GM23338 (cell line): Measurements from ENCODE around the gene SWT1. TPM values are rescaled to one million over a fixed set of nuclear protein-coding genes. Genes with fewer than 3 reads are reported as not detected.

Source experiments
- ATAC-seq: fragments of 200-7000 bp; cut with Tn5 transposase; 3 replicates; pipeline ENCODE4 v1.9.1; 2020
- DNase-seq: peaks from one replicate; pipeline ENCODE4 v3.0.0-alpha.2; 2015; ENCODE audit warnings: low spot score
- H2AFZ ChIP-seq: fragments of 200-600 bp; sonication (generic); 2 replicates; pipeline ENCODE4 v1.8.0; 2016; ENCODE audit warnings: antibody characterized with exemption, mild to moderate bottlenecking, moderate library complexity
- H3F3A ChIP-seq: fragments of 200-600 bp; sonication (generic); replicated peaks from 2 replicates; pipeline ENCODE4 v1.8.0; 2017; ENCODE audit warnings: antibody characterized with exemption, mixed run types, low read depth
- H3K27ac ChIP-seq: fragments of 200-600 bp; sonication (generic); 2 replicates; pipeline ENCODE4 v1.6.1; 2016; ENCODE audit warnings: low read depth
- H3K27me3 ChIP-seq: fragments of 200-600 bp; sonication (generic); 2 replicates; pipeline ENCODE4 v1.8.0; 2016; ENCODE audit warnings: mild to moderate bottlenecking, mixed run types, moderate library complexity; ENCODE audit not compliant: insufficient read depth
- H3K36me3 ChIP-seq: fragments of 200-600 bp; sonication (generic); 2 replicates; pipeline ENCODE4 v1.8.0; 2016; ENCODE audit warnings: mild to moderate bottlenecking; ENCODE audit not compliant: insufficient read depth
- H3K4me1 ChIP-seq: fragments of 200-600 bp; sonication (generic); 2 replicates; pipeline ENCODE4 v1.8.0; 2016; ENCODE audit warnings: mild to moderate bottlenecking, moderate library complexity; ENCODE audit not compliant: insufficient read depth
- H3K4me2 ChIP-seq: fragments of 200-600 bp; sonication (generic); 2 replicates; pipeline ENCODE4 v1.7.1; 2017; ENCODE audit warnings: mixed run types
- H3K4me3 ChIP-seq: fragments of 200-600 bp; sonication (generic); 2 replicates; pipeline ENCODE4 v1.6.1; 2016; ENCODE audit warnings: mixed run types
- H3K79me2 ChIP-seq: fragments of 200-600 bp; sonication (generic); replicated peaks from 2 replicates; pipeline ENCODE4 v1.8.0; 2017; ENCODE audit warnings: mild to moderate bottlenecking; ENCODE audit not compliant: insufficient read depth
- H3K9me2 ChIP-seq: fragments of 200-600 bp; sonication (generic); 2 replicates; pipeline ENCODE4 v1.8.0; 2017; ENCODE audit not compliant: insufficient read depth
- H4K20me1 ChIP-seq: fragments of 200-600 bp; sonication (generic); replicated peaks from 2 replicates; pipeline ENCODE4 v1.8.0; 2017; ENCODE audit warnings: mild to moderate bottlenecking; ENCODE audit not compliant: insufficient read depth
- H3K27ac Mint-ChIP-seq: 2 replicates; pipeline ENCODE4 v1.8.0; 2020; ENCODE audit warnings: inconsistent platforms, mild to moderate bottlenecking, moderate library complexity, mixed read lengths
- H3K27me3 Mint-ChIP-seq: 3 replicates; pipeline ENCODE4 v1.8.0; 2022; ENCODE audit warnings: low read depth, mild to moderate bottlenecking, moderate library complexity, mixed read lengths, inconsistent platforms; ENCODE audit not compliant: insufficient read depth, poor library complexity
- H3K36me3 Mint-ChIP-seq: 3 replicates; pipeline ENCODE4 v1.8.0; 2021; ENCODE audit warnings: low read depth, mild to moderate bottlenecking, inconsistent platforms, moderate library complexity, mixed read lengths
- H3K4me1 Mint-ChIP-seq: 3 replicates; pipeline ENCODE4 v1.8.0; 2020; ENCODE audit warnings: mild to moderate bottlenecking, inconsistent platforms, mixed read lengths
- H3K4me3 Mint-ChIP-seq: 3 replicates; pipeline ENCODE4 v1.8.0; 2021; ENCODE audit warnings: moderate library complexity, mild to moderate bottlenecking, inconsistent platforms, mixed read lengths
- H3K9me3 Mint-ChIP-seq: 3 replicates; pipeline ENCODE4 v1.8.0; 2020; ENCODE audit warnings: moderate library complexity, mild to moderate bottlenecking, inconsistent platforms, mixed read lengths
- CREB1 ChIP-seq: fragments of 250-450 bp; sonication (Bioruptor Pico); IDR thresholded peaks from 2 replicates; pipeline ENCODE4 v1.5.0; 2020; ENCODE audit warnings: low read depth, mild to moderate bottlenecking, moderate library complexity
- EZH2 ChIP-seq: fragments of 200-600 bp; sonication (generic); IDR thresholded peaks from one replicate; pipeline ENCODE4 v1.8.0; 2017; ENCODE audit warnings: antibody characterized with exemption, mild to moderate bottlenecking, low read depth; ENCODE audit not compliant: unreplicated experiment
- EZH2phosphoT487 ChIP-seq: fragments of 200-600 bp; sonication (generic); IDR thresholded peaks from one replicate; pipeline ENCODE4 v1.8.1; 2018; ENCODE audit warnings: antibody characterized with exemption; ENCODE audit not compliant: unreplicated experiment
- JUNB ChIP-seq: IDR thresholded peaks from one replicate; pipeline ENCODE4 v1.6.1; 2016; ENCODE audit warnings: antibody characterized with exemption; ENCODE audit not compliant: unreplicated experiment
- NANOG ChIP-seq: IDR thresholded peaks from 2 replicates; pipeline ENCODE4 v1.6.1; 2016; ENCODE audit warnings: antibody characterized with exemption, borderline replicate concordance
- POLR2AphosphoS5 ChIP-seq: IDR thresholded peaks from 2 replicates; pipeline ENCODE4 v1.6.1; 2016; ENCODE audit warnings: antibody characterized with exemption, low read depth
- STAT1 ChIP-seq: IDR thresholded peaks from one replicate; pipeline ENCODE4 v1.6.1; 2016; ENCODE audit warnings: antibody characterized with exemption; ENCODE audit not compliant: unreplicated experiment
- ZNF114 ChIP-seq: fragments of 250-450 bp; sonication (Bioruptor Pico); IDR thresholded peaks from 2 replicates; pipeline ENCODE4 v1.5.0; 2020; ENCODE audit warnings: mild to moderate bottlenecking, moderate library complexity
- ZNF331 ChIP-seq: fragments of 250-450 bp; sonication (Bioruptor Pico); IDR thresholded peaks from 2 replicates; pipeline ENCODE4 v1.5.0; 2020; ENCODE audit warnings: low read depth, mild to moderate bottlenecking, moderate library complexity
- polyA plus RNA-seq: library from polyadenylated mRNA; unstranded; fragments of >200 nt; fragmentation: Nextera tagmentation; extraction: Ambion mirVana; gene quantifications from 2 replicates; pipeline ENCODE4 v1.2.1, GENCODE V29; 2016
- total RNA-seq: library from RNA; depleted of rRNA; stranded (reverse); fragments of >200 nt; shearing (Covaris generic); gene quantifications from 2 replicates; pipeline ENCODE4 v1.2.3, GENCODE V29; 2014
- TF ChIP-seq, protein P1 (sequence below): IDR thresholded peaks from 2 replicates; pipeline ENCODE4 v1.6.1; 2016; ENCODE audit warnings: antibody characterized with exemption
- TF ChIP-seq, protein P2 (sequence below): IDR thresholded peaks from one replicate; pipeline ENCODE4 v1.6.1; 2018; ENCODE audit warnings: antibody characterized with exemption; ENCODE audit not compliant: unreplicated experiment
- TF ChIP-seq, protein P3 (sequence below), 2 experiments: fragments of 200-600 bp in 1 of 2; sonication (generic) in 1 of 2; conservative IDR thresholded peaks; 2 replicates each; pipeline versions ENCODE4 v1.5.1 to v1.6.1; 2016 to 2017; ENCODE audit warnings: antibody characterized with exemption in 2 of 2, low read depth in 2 of 2, mild to moderate bottlenecking in 2 of 2, moderate library complexity in 1 of 2
- TF ChIP-seq, protein P4 (sequence below): fragments of 250-450 bp; sonication (Bioruptor Pico); IDR thresholded peaks from 2 replicates; pipeline ENCODE4 v1.5.0; 2020; ENCODE audit warnings: mild to moderate bottlenecking, moderate library complexity

Gene SWT1
- total and polyA plus RNA-seq, 2 experiments from 2014 or later = 3.6 to 5.7 TPM

DNA sequence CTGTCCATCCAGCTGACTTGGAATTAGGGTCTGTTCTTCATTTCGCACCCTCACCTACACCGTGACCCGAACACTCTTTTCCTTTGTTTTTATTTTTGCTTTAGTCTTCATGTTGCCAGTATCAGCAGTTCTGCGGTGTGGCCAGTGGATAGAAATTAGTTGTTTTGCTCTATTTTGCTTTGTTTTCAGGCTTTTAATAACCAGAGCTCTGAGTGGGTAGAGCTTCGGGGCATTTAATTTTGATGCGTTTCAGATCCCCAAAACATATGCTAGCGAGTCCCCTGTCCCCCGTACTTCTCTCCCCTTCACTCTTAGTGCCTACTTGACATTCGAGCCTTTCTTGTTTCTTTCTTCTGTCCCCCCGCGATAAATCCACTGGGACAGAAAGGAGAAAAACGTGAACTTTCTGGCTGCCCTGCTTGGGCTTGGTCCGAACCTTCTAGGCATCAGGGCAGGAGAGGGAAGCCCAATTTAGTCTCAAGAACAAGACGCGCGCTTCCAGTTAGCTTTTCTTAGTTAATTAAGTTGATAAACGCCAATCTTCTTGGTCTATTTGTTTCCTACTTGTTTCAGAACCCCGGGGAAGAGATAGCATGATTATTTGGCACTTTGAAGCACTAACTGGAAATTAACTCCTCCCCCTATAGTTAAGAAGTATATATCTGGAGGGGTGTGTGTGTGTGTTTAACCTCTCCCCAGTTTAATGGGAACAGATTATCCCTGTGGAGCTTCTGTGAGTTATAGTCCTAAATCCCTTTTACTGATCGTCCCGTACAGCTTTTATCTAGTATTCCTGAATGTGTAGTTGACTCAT, 839 bp downstream of the SWT1 start:
- Histone ChIP-seq H3K27me3 (peaks cover 5% of the 10 kb centered on the region), H3K4me2 (peak overlapping the region; percentile 98), H4K20me1 (no peaks in the 10 kb centered on the region), H3K4me3 (peak overlapping the region; percentile 79), H3K4me1 (peaks cover 11% of the 10 kb centered on the region), H2AFZ (peak overlapping the region; percentile 99), H3K79me2 (peaks cover 10% of the 10 kb centered on the region), H3F3A (no peaks in the 10 kb centered on the region), H3K36me3 (no peaks in the 10 kb centered on the region), H3K27ac (no peak overlapping the region), H3K9me2 (no peaks in the 10 kb centered on the region)
- H3K27ac Mint-ChIP-seq = peak overlapping the region; percentile 18
- H3K4me1 Mint-ChIP-seq = peaks cover 12% of the 10 kb centered on the region
- H3K36me3 Mint-ChIP-seq = no peaks in the 10 kb centered on the region
- peak overlapping the region; percentile 96 for H3K4me3 Mint-ChIP-seq
- ATAC-seq (no peak), DNase-seq (peak; percentile 24)
- TF ChIP-seq ZNF331 = no peak
- no peak for TF ChIP-seq EZH2phosphoT487
- TF ChIP-seq, protein P1, sequence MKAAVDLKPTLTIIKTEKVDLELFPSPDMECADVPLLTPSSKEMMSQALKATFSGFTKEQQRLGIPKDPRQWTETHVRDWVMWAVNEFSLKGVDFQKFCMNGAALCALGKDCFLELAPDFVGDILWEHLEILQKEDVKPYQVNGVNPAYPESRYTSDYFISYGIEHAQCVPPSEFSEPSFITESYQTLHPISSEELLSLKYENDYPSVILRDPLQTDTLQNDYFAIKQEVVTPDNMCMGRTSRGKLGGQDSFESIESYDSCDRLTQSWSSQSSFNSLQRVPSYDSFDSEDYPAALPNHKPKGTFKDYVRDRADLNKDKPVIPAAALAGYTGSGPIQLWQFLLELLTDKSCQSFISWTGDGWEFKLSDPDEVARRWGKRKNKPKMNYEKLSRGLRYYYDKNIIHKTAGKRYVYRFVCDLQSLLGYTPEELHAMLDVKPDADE = no peak
- no peak for TF ChIP-seq JUNB
- TF ChIP-seq, protein P2, sequence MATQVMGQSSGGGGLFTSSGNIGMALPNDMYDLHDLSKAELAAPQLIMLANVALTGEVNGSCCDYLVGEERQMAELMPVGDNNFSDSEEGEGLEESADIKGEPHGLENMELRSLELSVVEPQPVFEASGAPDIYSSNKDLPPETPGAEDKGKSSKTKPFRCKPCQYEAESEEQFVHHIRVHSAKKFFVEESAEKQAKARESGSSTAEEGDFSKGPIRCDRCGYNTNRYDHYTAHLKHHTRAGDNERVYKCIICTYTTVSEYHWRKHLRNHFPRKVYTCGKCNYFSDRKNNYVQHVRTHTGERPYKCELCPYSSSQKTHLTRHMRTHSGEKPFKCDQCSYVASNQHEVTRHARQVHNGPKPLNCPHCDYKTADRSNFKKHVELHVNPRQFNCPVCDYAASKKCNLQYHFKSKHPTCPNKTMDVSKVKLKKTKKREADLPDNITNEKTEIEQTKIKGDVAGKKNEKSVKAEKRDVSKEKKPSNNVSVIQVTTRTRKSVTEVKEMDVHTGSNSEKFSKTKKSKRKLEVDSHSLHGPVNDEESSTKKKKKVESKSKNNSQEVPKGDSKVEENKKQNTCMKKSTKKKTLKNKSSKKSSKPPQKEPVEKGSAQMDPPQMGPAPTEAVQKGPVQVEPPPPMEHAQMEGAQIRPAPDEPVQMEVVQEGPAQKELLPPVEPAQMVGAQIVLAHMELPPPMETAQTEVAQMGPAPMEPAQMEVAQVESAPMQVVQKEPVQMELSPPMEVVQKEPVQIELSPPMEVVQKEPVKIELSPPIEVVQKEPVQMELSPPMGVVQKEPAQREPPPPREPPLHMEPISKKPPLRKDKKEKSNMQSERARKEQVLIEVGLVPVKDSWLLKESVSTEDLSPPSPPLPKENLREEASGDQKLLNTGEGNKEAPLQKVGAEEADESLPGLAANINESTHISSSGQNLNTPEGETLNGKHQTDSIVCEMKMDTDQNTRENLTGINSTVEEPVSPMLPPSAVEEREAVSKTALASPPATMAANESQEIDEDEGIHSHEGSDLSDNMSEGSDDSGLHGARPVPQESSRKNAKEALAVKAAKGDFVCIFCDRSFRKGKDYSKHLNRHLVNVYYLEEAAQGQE = no peak
- TF ChIP-seq CREB1 (CRISPR knock-in tag) = no peak
- no peak for TF ChIP-seq EZH2
- no peak for TF ChIP-seq ZNF114 (CRISPR knock-in tag)
- TF ChIP-seq, protein P3, sequence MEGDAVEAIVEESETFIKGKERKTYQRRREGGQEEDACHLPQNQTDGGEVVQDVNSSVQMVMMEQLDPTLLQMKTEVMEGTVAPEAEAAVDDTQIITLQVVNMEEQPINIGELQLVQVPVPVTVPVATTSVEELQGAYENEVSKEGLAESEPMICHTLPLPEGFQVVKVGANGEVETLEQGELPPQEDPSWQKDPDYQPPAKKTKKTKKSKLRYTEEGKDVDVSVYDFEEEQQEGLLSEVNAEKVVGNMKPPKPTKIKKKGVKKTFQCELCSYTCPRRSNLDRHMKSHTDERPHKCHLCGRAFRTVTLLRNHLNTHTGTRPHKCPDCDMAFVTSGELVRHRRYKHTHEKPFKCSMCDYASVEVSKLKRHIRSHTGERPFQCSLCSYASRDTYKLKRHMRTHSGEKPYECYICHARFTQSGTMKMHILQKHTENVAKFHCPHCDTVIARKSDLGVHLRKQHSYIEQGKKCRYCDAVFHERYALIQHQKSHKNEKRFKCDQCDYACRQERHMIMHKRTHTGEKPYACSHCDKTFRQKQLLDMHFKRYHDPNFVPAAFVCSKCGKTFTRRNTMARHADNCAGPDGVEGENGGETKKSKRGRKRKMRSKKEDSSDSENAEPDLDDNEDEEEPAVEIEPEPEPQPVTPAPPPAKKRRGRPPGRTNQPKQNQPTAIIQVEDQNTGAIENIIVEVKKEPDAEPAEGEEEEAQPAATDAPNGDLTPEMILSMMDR (conservative IDR thresholded peaks at IDR 0.05; ENCODE audit: low read depth in 2 of 2) = no peak
- TF ChIP-seq POLR2AphosphoS5 = no peak
- no peak for TF ChIP-seq NANOG
- TF ChIP-seq, protein P4, sequence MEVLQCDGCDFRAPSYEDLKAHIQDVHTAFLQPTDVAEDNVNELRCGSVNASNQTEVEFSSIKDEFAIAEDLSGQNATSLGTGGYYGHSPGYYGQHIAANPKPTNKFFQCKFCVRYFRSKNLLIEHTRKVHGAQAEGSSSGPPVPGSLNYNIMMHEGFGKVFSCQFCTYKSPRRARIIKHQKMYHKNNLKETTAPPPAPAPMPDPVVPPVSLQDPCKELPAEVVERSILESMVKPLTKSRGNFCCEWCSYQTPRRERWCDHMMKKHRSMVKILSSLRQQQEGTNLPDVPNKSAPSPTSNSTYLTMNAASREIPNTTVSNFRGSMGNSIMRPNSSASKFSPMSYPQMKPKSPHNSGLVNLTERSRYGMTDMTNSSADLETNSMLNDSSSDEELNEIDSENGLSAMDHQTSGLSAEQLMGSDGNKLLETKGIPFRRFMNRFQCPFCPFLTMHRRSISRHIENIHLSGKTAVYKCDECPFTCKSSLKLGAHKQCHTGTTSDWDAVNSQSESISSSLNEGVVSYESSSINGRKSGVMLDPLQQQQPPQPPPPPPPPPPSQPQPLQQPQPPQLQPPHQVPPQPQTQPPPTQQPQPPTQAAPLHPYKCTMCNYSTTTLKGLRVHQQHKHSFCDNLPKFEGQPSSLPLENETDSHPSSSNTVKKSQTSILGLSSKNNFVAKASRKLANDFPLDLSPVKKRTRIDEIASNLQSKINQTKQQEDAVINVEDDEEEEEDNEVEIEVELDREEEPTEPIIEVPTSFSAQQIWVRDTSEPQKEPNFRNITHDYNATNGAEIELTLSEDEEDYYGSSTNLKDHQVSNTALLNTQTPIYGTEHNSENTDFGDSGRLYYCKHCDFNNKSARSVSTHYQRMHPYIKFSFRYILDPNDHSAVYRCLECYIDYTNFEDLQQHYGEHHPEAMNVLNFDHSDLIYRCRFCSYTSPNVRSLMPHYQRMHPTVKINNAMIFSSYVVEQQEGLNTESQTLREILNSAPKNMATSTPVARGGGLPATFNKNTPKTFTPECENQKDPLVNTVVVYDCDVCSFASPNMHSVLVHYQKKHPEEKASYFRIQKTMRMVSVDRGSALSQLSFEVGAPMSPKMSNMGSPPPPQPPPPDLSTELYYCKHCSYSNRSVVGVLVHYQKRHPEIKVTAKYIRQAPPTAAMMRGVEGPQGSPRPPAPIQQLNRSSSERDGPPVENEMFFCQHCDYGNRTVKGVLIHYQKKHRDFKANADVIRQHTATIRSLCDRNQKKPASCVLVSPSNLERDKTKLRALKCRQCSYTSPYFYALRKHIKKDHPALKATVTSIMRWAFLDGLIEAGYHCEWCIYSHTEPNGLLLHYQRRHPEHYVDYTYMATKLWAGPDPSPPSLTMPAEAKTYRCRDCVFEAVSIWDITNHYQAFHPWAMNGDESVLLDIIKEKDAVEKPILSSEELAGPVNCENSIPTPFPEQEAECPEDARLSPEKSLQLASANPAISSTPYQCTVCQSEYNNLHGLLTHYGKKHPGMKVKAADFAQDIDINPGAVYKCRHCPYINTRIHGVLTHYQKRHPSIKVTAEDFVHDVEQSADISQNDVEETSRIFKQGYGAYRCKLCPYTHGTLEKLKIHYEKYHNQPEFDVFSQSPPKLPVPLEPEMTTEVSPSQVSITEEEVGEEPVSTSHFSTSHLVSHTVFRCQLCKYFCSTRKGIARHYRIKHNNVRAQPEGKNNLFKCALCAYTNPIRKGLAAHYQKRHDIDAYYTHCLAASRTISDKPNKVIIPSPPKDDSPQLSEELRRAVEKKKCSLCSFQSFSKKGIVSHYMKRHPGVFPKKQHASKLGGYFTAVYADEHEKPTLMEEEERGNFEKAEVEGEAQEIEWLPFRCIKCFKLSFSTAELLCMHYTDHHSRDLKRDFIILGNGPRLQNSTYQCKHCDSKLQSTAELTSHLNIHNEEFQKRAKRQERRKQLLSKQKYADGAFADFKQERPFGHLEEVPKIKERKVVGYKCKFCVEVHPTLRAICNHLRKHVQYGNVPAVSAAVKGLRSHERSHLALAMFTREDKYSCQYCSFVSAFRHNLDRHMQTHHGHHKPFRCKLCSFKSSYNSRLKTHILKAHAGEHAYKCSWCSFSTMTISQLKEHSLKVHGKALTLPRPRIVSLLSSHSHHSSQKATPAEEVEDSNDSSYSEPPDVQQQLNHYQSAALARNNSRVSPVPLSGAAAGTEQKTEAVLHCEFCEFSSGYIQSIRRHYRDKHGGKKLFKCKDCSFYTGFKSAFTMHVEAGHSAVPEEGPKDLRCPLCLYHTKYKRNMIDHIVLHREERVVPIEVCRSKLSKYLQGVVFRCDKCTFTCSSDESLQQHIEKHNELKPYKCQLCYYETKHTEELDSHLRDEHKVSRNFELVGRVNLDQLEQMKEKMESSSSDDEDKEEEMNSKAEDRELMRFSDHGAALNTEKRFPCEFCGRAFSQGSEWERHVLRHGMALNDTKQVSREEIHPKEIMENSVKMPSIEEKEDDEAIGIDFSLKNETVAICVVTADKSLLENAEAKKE (CRISPR knock-in tag) = no peak
- no peak for TF ChIP-seq STAT1
- H3K9me3 Mint-ChIP-seq = no peaks in the 10 kb centered on the region; the same call in 1 of the 3 replicates
- peaks cover 6% of the 10 kb centered on the region for H3K27me3 Mint-ChIP-seq
